Ureter (tissue), 1 donor: Measurements from ENCODE around the gene PERP. TPM values are rescaled to one million over a fixed set of nuclear protein-coding genes. Genes with fewer than 3 reads are reported as not detected.
"Not testable (repeated sequence)": the region's sequence is repeated elsewhere in the genome, so short reads cannot be mapped to it uniquely, and the experiment has no call there.

Experiments
- DNase-seq: peaks from one replicate; pipeline ENCODE4 v3.0.0-alpha.2; 2020; ENCODE audit warnings: low spot score
- total RNA-seq: library from RNA; stranded (reverse); gene quantifications from one replicate; pipeline ENCODE4 v1.2.4, GENCODE V29; 2023
- donor health status: DM: yes; HTN: yes; CAD: no.

PERP gene
- 95.5 TPM for total RNA-seq

- DNase-seq = peak; percentile 84
Observed at GRCh38 chr6:138107078-138107751, at the start of gene PERP. Gene PERP (minus strand): TSS chr6:138107419. CDS start chr6:138107340, 79 bp downstream.

DNA sequence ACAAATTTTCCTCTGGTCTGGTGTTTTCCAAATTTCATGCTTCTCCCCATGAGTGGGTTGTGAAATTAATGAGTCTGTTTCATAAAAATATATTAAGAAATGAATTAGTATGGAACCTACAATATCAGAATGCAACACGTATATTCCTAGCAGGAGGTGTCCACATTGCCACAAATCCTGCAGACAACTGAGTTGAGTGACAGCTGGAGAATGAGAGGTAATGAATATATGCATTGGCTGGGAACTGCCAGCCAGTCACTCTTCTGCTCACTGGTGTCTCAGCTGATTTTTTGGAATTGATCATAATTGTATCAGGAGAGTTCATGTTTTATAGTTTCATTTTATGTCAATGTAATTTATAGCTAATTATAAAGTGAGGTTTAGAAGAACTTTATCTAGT lies 48.2 kb upstream of the PERP start:
- no peak for DNase-seq

- no peak for DNase-seq
Observed at GRCh38 chr6:138146544-138146943, 39.3 kb upstream of the PERP start.

DNA sequence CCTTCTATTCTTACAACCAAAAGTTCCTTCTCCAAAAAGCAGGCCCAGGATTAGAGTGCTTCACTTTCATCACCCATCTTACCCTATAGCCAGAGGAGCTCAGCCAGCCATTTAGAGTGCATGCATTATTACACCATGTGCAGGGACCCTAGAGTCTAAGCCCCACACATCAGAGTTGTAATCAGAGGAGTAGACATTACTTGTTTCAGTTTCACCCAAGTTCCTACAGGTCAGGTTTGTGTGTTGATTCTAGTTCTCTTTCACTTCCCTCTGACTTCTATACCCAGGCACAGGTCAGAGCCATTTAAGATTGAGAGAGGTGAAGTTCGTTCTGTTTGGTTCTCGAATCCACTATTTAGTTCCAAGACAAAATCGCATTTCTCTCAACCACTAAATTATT lies 38.2 kb upstream of the PERP start:
- DNase-seq = no peak

DNA sequence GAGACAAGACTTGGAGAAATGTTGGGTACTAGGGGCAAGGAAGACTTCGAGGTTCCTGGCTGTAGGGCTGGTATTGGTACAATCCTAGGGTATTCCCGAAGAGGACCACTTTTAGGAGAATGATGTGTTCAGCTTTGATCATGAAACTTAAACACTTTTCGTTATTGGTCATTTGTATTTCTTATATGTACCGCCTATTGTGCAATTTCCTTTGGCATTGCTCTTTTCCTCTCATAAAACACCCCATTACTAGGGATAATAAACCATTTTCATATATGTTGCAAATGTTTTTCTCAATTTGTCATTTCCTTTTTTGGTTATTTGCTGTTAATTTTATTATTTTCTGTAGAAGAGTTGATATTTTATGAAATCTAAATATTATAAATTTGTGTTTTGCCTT lies 35.6 kb upstream of the PERP start:
- DNase-seq = no peak

GRCh38 chr6:138129190-138129589 lies 22.0 kb upstream of the PERP start:
- DNase-seq = no peak

- no peak for DNase-seq
Observed at GRCh38 chr6:138128096-138128495, 20.9 kb upstream of the PERP start.

DNA sequence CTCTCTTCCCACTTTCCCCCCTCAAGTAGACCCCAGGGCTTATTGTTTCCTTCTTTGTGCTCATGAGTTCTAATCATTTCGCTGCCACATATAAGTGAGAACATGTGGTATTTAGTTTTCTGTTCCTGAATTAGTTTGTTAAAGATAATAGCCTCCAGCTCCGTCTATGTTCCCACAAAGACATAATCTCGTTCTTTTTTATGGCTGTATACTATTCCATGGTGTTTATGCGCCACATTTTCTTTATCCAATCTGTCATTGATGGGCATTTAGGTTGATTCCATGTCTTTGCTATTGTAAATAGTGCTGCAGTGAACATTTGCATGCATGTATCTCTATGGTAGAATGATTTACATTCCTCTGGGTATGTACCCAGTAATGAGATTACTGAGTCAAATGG lies 16.9 kb upstream of the PERP start:
- no peak for DNase-seq

GRCh38 chr6:138119976-138120375 lies 12.8 kb upstream of the PERP start:
- DNase-seq = no peak

- not testable (repeated sequence) for DNase-seq
Observed at GRCh38 chr6:138119229-138119628, 12.0 kb upstream of the PERP start.

- no peak for DNase-seq
Observed at GRCh38 chr6:138117376-138117914, 10.2 kb upstream of the PERP start.

DNA sequence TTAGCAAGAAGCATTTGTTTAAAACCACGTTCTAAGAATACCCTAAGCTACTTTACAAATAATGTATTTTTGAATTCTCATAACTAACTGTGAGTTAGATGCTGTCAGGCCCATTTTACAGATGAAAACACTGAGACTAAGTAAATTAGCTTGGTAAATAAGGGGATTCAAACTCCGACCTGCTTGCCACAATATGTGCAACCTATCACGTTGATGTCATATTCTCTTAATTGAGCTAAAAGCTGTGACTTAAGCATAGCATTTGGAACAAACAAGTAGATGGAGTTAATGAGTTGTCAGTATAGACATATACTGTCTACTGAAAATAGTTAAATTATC lies 9.4 kb upstream of the PERP start:
- no peak for DNase-seq

DNA sequence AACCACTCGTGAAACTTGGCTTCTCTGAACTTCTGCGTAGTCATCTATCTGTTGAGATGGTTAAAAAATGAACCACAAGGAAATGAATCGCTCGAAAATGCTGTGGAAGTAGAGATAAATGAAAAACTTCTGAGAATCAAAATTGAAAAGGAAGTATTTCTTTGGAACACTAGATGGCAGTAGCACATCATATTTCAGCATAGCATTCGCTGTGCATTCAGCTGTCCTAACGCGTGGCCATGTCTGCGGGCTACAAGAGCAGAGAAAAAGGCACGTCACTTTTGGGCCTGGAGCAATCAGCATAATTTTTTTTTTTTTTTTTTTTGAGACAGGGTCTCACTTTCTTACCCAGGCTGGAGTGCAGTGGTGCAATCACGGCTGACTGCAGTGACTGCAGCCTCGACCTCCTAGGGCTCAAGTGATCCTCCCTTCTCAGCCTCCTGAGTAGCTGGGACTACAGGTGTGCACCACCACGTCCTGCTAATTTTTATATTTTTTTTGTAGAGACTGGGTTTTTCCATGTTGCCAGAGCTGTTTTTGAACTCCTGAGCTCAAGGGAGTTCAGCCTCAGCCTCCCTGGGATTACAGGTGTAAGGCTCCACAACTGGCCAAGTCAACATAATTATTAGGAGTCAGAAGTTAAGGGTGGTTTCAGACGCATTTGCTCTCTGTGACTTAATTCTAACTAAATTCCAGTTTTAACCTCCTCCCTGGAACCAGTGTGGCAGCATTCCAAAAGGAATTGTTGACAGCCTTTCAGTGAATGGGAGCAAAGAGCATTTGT lies 8.8 kb upstream of the PERP start:
- DNase-seq = no peak

DNA sequence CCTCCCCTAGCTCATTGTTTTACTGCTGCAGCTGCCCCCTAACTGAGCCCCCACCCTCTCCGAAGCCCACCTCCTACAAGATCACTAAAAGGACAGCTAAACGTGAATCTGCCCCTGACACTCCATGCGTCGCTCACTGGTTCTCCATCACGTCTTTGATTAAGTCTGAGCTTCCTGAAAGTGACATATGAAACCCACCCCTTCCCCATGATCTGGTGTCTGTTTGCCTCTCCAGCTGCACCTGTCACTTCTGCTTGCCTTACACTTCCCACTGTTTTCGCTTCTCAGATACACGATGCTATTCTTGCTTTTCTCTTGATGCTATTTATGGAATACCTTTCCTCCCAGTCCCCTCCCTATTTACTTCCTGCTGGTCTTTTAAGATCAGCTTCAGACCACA lies 8.0 kb upstream of the PERP start:
- no peak for DNase-seq

DNA sequence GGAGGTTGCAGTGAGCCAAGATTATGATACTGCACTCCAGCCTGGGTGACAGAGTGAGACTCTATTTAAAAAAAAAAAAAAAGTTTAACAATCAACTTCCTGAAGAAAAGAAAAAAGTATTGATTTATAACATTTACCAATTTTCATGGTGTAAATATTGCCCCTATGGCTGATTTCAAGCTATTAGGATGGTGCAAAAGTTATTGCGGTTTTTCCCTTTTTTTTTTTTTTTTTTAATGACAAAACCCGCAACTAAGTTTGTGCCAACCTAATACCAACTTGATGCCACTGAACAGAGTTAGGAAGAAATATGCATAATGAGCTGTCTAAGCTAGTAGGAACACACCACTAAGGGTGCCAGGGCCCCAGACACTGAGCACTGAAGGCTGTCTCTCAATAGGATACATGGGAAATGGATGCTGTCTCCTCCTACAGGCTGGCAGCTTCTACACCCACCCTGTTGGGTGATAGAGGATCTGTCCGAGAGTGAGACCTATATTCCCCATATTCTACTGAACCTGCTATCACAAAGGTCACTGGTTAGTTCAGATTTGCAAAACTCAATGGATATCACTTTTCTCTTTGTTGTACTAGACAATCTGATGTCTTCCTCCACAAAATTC lies 6.5 kb upstream of the PERP start:
- DNase-seq = no peak

- DNase-seq = no peak
Observed at GRCh38 chr6:138110229-138110628, 3.0 kb upstream of the PERP start.

GRCh38 chr6:138109042-138109997 lies 2.1 kb upstream of the PERP start:
- DNase-seq = peak; percentile 83

GRCh38 chr6:138107752-138108592 lies 753 bp upstream of the PERP start:
- DNase-seq = no peak

DNA sequence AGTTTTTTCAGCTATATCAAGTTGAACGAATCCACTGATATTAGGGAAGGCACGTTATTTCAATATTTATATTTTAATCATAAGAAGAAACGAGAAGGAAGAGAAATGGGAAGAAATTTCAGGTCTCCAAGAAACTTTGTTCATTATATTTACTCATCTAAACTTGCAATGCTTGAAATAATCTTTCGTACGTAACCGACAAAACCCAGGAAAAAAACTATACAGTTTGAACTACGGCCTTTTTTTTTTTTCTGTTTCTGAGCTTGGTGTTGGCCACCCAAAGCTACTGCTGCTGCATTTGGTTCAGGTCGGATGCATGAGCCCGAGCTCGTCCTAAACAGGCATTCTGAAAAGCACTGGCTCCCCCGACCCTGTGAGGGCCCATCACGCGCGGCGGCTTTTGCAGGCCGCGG lies 548 bp downstream of the PERP start:
- DNase-seq = no peak

GRCh38 chr6:138105880-138106664 lies 1.1 kb downstream of the PERP start:
- no peak for DNase-seq
